NCI-H774 (cell line): ENCODE measurements around the gene TCL1A.
"Not testable (repeated sequence)": the region's sequence is repeated elsewhere in the genome, so short reads cannot be mapped to it uniquely, and the experiment has no call there.

Experiments used
- DNase-seq: peaks from one replicate; lab custom pipeline; 2025; lab: John Stamatoyannopoulos, UW

TCL1A gene

GRCh38 chr14:95713596-95714371, at the start of gene TCL1A:
Gene TCL1A, minus strand, starts transcription at chr14:95714125. Its CDS starts 59 bp downstream, at chr14:95714066.
- DNase-seq, result no peak

GRCh38 chr14:95763032-95763431, 49.1 kb upstream of the TCL1A start:
- DNase-seq, result not testable (repeated sequence)

GRCh38 chr14:95761436-95761835, 47.5 kb upstream of the TCL1A start:
- no peak for DNase-seq

GRCh38 chr14:95760596-95760995, 46.7 kb upstream of the TCL1A start:
- no peak for DNase-seq

- no peak for DNase-seq
Observed at GRCh38 chr14:95759941-95760340, 46.0 kb upstream of the TCL1A start.

GRCh38 chr14:95758331-95758730, 44.4 kb upstream of the TCL1A start:
- DNase-seq, result no peak

- DNase-seq, result no peak
Observed at GRCh38 chr14:95756751-95757150, 42.8 kb upstream of the TCL1A start.

- DNase-seq, result no peak
Observed at GRCh38 chr14:95756127-95756526, 42.2 kb upstream of the TCL1A start.

GRCh38 chr14:95741781-95742180, 27.9 kb upstream of the TCL1A start:
- DNase-seq, result no peak

GRCh38 chr14:95741038-95741490, 27.1 kb upstream of the TCL1A start:
- no peak for DNase-seq

- no peak for DNase-seq
Observed at GRCh38 chr14:95739356-95739755, 25.4 kb upstream of the TCL1A start.

- DNase-seq, result no peak
Observed at GRCh38 chr14:95733212-95733611, 19.3 kb upstream of the TCL1A start.

GRCh38 chr14:95730126-95730525, 16.2 kb upstream of the TCL1A start:
- DNase-seq, result no peak

GRCh38 chr14:95729402-95730028, 15.6 kb upstream of the TCL1A start:
- not testable (repeated sequence) for DNase-seq

- peak; percentile 79 for DNase-seq
Observed at GRCh38 chr14:95727056-95727700, 13.3 kb upstream of the TCL1A start.

GRCh38 chr14:95725685-95726336, 11.9 kb upstream of the TCL1A start:
- no peak for DNase-seq

- no peak for DNase-seq
Observed at GRCh38 chr14:95722525-95723190, 8.7 kb upstream of the TCL1A start.

- no peak for DNase-seq
Observed at GRCh38 chr14:95712398-95712797, 1.5 kb downstream of the TCL1A start.

- no peak for DNase-seq
Observed at GRCh38 chr14:95711476-95712176, 2.3 kb downstream of the TCL1A start.

- DNase-seq, result no peak
Observed at GRCh38 chr14:95710106-95710505, 3.8 kb downstream of the TCL1A start.

GRCh38 chr14:95707327-95707726, 6.6 kb downstream of the TCL1A start:
- DNase-seq, result no peak
